ENCODE results near the gene KRT35.

DNA sequence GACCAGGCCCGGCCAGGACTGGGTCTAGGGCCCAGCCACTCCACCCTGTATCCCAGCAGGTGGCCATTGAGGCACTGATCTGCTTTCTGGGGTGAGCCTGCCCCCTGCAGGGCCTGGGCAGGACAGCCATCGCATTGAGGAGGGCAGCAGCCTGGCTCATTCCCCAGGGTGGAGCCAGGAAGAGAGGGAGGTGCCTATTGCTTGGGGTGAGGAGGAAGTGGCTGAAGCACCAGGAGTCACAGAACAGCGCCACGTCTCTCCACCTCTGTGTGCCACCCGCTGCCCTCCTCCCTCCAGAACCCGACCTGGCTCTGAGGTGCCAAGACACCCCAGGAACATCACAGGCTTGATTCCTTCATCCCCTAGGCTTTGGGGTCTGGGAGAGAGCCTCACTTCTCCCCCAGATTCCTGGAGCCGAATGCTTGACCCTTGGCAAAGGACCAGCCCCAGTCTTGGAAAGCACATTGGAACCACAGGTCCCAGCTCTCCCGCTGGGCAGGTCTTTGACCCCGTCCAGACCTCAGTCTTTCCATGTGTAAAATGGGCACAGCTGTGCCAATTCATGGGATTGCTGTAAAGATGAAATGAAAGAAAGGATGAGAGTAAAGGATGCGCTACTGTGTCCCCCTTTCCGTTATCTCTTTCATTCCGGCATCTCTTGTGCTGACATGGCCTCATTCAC, 16.0 kb upstream of the KRT35 start:
- TF ChIP-seq EZH2phosphoT487 (IDR thresholded peaks at IDR 0.05; ENCODE audit: unreplicated experiment) (no peak), POLR2AphosphoS5 (IDR thresholded peaks at IDR 0.05; ENCODE audit: low read depth) (no peak), CREB1 (CRISPR knock-in tag; IDR thresholded peaks at IDR 0.05; ENCODE audit: low read depth) (no peak), EZH2 (IDR thresholded peaks at IDR 0.05; ENCODE audit: low read depth, unreplicated experiment) (no peak), ZNF331 (CRISPR knock-in tag; IDR thresholded peaks at IDR 0.05; ENCODE audit: low read depth) (no peak), JUNB (IDR thresholded peaks at IDR 0.05; ENCODE audit: unreplicated experiment) (no peak), STAT1 (IDR thresholded peaks at IDR 0.05; ENCODE audit: unreplicated experiment) (no peak)
- TF ChIP-seq, protein P1, sequence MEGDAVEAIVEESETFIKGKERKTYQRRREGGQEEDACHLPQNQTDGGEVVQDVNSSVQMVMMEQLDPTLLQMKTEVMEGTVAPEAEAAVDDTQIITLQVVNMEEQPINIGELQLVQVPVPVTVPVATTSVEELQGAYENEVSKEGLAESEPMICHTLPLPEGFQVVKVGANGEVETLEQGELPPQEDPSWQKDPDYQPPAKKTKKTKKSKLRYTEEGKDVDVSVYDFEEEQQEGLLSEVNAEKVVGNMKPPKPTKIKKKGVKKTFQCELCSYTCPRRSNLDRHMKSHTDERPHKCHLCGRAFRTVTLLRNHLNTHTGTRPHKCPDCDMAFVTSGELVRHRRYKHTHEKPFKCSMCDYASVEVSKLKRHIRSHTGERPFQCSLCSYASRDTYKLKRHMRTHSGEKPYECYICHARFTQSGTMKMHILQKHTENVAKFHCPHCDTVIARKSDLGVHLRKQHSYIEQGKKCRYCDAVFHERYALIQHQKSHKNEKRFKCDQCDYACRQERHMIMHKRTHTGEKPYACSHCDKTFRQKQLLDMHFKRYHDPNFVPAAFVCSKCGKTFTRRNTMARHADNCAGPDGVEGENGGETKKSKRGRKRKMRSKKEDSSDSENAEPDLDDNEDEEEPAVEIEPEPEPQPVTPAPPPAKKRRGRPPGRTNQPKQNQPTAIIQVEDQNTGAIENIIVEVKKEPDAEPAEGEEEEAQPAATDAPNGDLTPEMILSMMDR (conservative IDR thresholded peaks at IDR 0.05; ENCODE audit: low read depth in 2 of 2), result peak; percentile 70 to 91
- TF ChIP-seq, protein P2, sequence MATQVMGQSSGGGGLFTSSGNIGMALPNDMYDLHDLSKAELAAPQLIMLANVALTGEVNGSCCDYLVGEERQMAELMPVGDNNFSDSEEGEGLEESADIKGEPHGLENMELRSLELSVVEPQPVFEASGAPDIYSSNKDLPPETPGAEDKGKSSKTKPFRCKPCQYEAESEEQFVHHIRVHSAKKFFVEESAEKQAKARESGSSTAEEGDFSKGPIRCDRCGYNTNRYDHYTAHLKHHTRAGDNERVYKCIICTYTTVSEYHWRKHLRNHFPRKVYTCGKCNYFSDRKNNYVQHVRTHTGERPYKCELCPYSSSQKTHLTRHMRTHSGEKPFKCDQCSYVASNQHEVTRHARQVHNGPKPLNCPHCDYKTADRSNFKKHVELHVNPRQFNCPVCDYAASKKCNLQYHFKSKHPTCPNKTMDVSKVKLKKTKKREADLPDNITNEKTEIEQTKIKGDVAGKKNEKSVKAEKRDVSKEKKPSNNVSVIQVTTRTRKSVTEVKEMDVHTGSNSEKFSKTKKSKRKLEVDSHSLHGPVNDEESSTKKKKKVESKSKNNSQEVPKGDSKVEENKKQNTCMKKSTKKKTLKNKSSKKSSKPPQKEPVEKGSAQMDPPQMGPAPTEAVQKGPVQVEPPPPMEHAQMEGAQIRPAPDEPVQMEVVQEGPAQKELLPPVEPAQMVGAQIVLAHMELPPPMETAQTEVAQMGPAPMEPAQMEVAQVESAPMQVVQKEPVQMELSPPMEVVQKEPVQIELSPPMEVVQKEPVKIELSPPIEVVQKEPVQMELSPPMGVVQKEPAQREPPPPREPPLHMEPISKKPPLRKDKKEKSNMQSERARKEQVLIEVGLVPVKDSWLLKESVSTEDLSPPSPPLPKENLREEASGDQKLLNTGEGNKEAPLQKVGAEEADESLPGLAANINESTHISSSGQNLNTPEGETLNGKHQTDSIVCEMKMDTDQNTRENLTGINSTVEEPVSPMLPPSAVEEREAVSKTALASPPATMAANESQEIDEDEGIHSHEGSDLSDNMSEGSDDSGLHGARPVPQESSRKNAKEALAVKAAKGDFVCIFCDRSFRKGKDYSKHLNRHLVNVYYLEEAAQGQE (IDR thresholded peaks at IDR 0.05; ENCODE audit: unreplicated experiment), result no peak
- TF ChIP-seq, protein P3, sequence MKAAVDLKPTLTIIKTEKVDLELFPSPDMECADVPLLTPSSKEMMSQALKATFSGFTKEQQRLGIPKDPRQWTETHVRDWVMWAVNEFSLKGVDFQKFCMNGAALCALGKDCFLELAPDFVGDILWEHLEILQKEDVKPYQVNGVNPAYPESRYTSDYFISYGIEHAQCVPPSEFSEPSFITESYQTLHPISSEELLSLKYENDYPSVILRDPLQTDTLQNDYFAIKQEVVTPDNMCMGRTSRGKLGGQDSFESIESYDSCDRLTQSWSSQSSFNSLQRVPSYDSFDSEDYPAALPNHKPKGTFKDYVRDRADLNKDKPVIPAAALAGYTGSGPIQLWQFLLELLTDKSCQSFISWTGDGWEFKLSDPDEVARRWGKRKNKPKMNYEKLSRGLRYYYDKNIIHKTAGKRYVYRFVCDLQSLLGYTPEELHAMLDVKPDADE (IDR thresholded peaks at IDR 0.05), result no peak
- TF ChIP-seq, protein P4, sequence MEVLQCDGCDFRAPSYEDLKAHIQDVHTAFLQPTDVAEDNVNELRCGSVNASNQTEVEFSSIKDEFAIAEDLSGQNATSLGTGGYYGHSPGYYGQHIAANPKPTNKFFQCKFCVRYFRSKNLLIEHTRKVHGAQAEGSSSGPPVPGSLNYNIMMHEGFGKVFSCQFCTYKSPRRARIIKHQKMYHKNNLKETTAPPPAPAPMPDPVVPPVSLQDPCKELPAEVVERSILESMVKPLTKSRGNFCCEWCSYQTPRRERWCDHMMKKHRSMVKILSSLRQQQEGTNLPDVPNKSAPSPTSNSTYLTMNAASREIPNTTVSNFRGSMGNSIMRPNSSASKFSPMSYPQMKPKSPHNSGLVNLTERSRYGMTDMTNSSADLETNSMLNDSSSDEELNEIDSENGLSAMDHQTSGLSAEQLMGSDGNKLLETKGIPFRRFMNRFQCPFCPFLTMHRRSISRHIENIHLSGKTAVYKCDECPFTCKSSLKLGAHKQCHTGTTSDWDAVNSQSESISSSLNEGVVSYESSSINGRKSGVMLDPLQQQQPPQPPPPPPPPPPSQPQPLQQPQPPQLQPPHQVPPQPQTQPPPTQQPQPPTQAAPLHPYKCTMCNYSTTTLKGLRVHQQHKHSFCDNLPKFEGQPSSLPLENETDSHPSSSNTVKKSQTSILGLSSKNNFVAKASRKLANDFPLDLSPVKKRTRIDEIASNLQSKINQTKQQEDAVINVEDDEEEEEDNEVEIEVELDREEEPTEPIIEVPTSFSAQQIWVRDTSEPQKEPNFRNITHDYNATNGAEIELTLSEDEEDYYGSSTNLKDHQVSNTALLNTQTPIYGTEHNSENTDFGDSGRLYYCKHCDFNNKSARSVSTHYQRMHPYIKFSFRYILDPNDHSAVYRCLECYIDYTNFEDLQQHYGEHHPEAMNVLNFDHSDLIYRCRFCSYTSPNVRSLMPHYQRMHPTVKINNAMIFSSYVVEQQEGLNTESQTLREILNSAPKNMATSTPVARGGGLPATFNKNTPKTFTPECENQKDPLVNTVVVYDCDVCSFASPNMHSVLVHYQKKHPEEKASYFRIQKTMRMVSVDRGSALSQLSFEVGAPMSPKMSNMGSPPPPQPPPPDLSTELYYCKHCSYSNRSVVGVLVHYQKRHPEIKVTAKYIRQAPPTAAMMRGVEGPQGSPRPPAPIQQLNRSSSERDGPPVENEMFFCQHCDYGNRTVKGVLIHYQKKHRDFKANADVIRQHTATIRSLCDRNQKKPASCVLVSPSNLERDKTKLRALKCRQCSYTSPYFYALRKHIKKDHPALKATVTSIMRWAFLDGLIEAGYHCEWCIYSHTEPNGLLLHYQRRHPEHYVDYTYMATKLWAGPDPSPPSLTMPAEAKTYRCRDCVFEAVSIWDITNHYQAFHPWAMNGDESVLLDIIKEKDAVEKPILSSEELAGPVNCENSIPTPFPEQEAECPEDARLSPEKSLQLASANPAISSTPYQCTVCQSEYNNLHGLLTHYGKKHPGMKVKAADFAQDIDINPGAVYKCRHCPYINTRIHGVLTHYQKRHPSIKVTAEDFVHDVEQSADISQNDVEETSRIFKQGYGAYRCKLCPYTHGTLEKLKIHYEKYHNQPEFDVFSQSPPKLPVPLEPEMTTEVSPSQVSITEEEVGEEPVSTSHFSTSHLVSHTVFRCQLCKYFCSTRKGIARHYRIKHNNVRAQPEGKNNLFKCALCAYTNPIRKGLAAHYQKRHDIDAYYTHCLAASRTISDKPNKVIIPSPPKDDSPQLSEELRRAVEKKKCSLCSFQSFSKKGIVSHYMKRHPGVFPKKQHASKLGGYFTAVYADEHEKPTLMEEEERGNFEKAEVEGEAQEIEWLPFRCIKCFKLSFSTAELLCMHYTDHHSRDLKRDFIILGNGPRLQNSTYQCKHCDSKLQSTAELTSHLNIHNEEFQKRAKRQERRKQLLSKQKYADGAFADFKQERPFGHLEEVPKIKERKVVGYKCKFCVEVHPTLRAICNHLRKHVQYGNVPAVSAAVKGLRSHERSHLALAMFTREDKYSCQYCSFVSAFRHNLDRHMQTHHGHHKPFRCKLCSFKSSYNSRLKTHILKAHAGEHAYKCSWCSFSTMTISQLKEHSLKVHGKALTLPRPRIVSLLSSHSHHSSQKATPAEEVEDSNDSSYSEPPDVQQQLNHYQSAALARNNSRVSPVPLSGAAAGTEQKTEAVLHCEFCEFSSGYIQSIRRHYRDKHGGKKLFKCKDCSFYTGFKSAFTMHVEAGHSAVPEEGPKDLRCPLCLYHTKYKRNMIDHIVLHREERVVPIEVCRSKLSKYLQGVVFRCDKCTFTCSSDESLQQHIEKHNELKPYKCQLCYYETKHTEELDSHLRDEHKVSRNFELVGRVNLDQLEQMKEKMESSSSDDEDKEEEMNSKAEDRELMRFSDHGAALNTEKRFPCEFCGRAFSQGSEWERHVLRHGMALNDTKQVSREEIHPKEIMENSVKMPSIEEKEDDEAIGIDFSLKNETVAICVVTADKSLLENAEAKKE (CRISPR knock-in tag; IDR thresholded peaks at IDR 0.05), result no peak

All from GM23338 (cell line).